SK-N-DZ (cell line): ENCODE measurements around the gene PAGE1. TPM values are rescaled to one million over a fixed set of nuclear protein-coding genes. Genes with fewer than 3 reads are reported as not detected.
"Not testable (repeated sequence)": the region's sequence is repeated elsewhere in the genome, so short reads cannot be mapped to it uniquely, and the experiment has no call there.

ENCODE experiments used
- DNase-seq: peaks from one replicate; pipeline ENCODE4 v3.0.0-alpha.2; 2015; ENCODE audit warnings: low spot score
- polyA plus RNA-seq, 2 experiments: library from polyadenylated mRNA; depleted of rRNA; stranded (reverse); fragments of >200 nt; gene quantifications; 2 replicates each; pipeline ENCODE4 v1.2.3, GENCODE V29; 2014

The PAGE1 gene
- polyA plus RNA-seq (2014; cell fraction: cytosol; rRNA removed) = 2.8 and 3.6 TPM in 2 replicates
- polyA plus RNA-seq (2014; cell fraction: nucleus; rRNA removed) = 0.62 TPM in 1 of 2 replicates, not detected in the other

- no peak for DNase-seq
Measured at GRCh38 chrX:49695276-49696180, at the start of gene PAGE1. PAGE1 (minus strand) TSS chrX:49695984; CDS start chrX:49694770, 1,214 bp downstream.

GRCh38 chrX:49741501-49741900 lies 45.7 kb upstream of the PAGE1 start:
- DNase-seq = not testable (repeated sequence)

GRCh38 chrX:49727847-49728246 lies 32.1 kb upstream of the PAGE1 start:
- no peak for DNase-seq

- DNase-seq = no peak
Measured at GRCh38 chrX:49726966-49727365, 31.2 kb upstream of the PAGE1 start.

- no peak for DNase-seq
Measured at GRCh38 chrX:49725923-49726904, 30.4 kb upstream of the PAGE1 start.

- DNase-seq = no peak
Measured at GRCh38 chrX:49725401-49725800, 29.6 kb upstream of the PAGE1 start.

- DNase-seq = not testable (repeated sequence)
Measured at GRCh38 chrX:49720106-49720505, 24.3 kb upstream of the PAGE1 start.

GRCh38 chrX:49712577-49712976 lies 16.8 kb upstream of the PAGE1 start:
- no peak for DNase-seq

- DNase-seq = no peak
Measured at GRCh38 chrX:49710744-49711319, 15.0 kb upstream of the PAGE1 start.

GRCh38 chrX:49704691-49705404 lies 9.1 kb upstream of the PAGE1 start:
- DNase-seq = no peak

- DNase-seq = no peak
Measured at GRCh38 chrX:49701933-49702332, 6.1 kb upstream of the PAGE1 start.

GRCh38 chrX:49701323-49701722 lies 5.5 kb upstream of the PAGE1 start:
- no peak for DNase-seq

GRCh38 chrX:49675075-49675719 lies 20.6 kb downstream of the PAGE1 start:
- DNase-seq = no peak

- DNase-seq = no peak
Measured at GRCh38 chrX:49673394-49673793, 22.4 kb downstream of the PAGE1 start.

GRCh38 chrX:49664824-49665223 lies 31.0 kb downstream of the PAGE1 start:
- DNase-seq = no peak

GRCh38 chrX:49661881-49662280 lies 33.9 kb downstream of the PAGE1 start:
- DNase-seq = no peak

GRCh38 chrX:49659771-49660170 lies 36.0 kb downstream of the PAGE1 start:
- no peak for DNase-seq

- DNase-seq = no peak
Measured at GRCh38 chrX:49656533-49656932, 39.3 kb downstream of the PAGE1 start.

GRCh38 chrX:49644991-49645637 lies 50.7 kb downstream of the PAGE1 start:
- no peak for DNase-seq
